Heart left ventricle (tissue), 13 donors: ENCODE results near the gene PAEP.
"Not testable (repeated sequence)": the region's sequence is repeated elsewhere in the genome, so short reads cannot be mapped to it uniquely, and the experiment has no call there.

Experiments
- POLR2A ChIP-seq, 2 donors: fragments of 450-650 bp; IDR thresholded peaks; one replicate each; pipeline ENCODE4 v1.6.1; 2017; ENCODE audit warnings: antibody characterized with exemption in 2 of 2, mild to moderate bottlenecking in 2 of 2, moderate library complexity in 2 of 2
- TF ChIP-seq, protein P1 (sequence below), 12 donors: fragments of 200-600 bp; sonication (generic) in 4 of 12; IDR thresholded peaks; one replicate each; pipeline versions ENCODE4 v1.5.0 to v1.8.0; 2018 to 2022; ENCODE audit warnings: antibody characterized with exemption in 12 of 12, mild to moderate bottlenecking in 5 of 12
- donor health status: ischemic (EF 13 %, LVEDD 7.1; RV severe dilation, severe dysfunction).
- donor health status: DM: no; HTN: yes; CAD: no.
- donor health status: DM: no; HTN: no; CAD: no.
- donor health status: ischemic (EF 25% LVEDD 6.9; RV normal size, moderate dysfunction).
- donor health status: ischemic (EF 25% LVEDD 5.7; RV mildly dilated, moderate dysfunction).
- donor health status: ischemic (EF 35%, LVEDD 5.7; RV mildly dilated, moderate dysfunction).
- donor health status: nonischemic (EF 11% LVEDD 7.7; RV severe dilation, severe dysfunction).
- donor health status: DM: yes; HTN: yes; CAD: no.
- donor health status: PGD.
- donor health status: ischemic (EF 29% LVEDD 5.4; RV normal size, mild dysfunction).
- donor health status: nonischemic (EF 23%, LVEDD 6.1; RV moderate dilation, normal function).

DNA sequence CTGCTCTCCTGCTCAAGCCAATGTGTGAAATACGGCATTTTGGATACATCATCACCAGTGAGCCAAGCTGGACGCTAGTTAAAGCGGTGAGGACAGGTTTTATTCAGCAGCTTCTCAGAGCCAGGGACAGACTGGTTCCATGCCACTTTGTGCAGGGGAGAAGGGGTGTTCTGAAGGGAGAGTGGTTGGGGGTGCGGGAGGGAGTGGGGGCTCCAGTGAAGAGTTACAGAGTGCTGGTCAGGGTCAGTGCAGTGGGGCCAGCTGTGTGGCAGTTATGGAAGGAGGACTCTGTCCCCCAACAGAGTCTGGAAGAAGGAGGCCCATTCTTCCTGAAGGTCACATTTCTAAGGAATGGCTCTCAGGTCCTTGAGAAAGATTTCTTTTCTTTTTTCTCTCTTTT lies 26.7 kb upstream of the PAEP start:
- TF ChIP-seq, protein P1, sequence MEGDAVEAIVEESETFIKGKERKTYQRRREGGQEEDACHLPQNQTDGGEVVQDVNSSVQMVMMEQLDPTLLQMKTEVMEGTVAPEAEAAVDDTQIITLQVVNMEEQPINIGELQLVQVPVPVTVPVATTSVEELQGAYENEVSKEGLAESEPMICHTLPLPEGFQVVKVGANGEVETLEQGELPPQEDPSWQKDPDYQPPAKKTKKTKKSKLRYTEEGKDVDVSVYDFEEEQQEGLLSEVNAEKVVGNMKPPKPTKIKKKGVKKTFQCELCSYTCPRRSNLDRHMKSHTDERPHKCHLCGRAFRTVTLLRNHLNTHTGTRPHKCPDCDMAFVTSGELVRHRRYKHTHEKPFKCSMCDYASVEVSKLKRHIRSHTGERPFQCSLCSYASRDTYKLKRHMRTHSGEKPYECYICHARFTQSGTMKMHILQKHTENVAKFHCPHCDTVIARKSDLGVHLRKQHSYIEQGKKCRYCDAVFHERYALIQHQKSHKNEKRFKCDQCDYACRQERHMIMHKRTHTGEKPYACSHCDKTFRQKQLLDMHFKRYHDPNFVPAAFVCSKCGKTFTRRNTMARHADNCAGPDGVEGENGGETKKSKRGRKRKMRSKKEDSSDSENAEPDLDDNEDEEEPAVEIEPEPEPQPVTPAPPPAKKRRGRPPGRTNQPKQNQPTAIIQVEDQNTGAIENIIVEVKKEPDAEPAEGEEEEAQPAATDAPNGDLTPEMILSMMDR (IDR thresholded peaks at IDR 0.05) = not testable (repeated sequence)
- TF ChIP-seq POLR2A (IDR thresholded peaks at IDR 0.05) = not testable (repeated sequence)
